Kidney (tissue), 14 donors: ENCODE results near the gene ST6GALNAC6. TPM values are rescaled to one million over a fixed set of nuclear protein-coding genes. Genes with fewer than 3 reads are reported as not detected.

Experiments
- DNase-seq, 5 donors: peaks; one replicate each; pipeline ENCODE4 v3.0.0-alpha.2; 2013 to 2020
- FAIRE-seq: peaks from 2 replicates; lab custom pipeline; 2012; peaks lifted over from hg19 to GRCh38; lab: Jason Lieb, UNC
- H3K27ac ChIP-seq, 2 donors: one replicate each; pipeline ENCODE4 v1.7.0; 2013; ENCODE audit warnings: low read depth in 2 of 2, low read length in 2 of 2, inconsistent platforms in 1 of 2
- H3K27me3 ChIP-seq: one replicate; pipeline ENCODE4 v1.7.1; 2013; ENCODE audit warnings: low read length, inconsistent platforms; ENCODE audit not compliant: control insufficient read depth, insufficient read depth
- H3K36me3 ChIP-seq, 3 donors: one replicate each; pipeline versions ENCODE4 v1.7.0 to v1.7.1; 2013; ENCODE audit warnings: low read length in 3 of 3, control low read depth in 1 of 3, inconsistent platforms in 1 of 3; ENCODE audit not compliant: insufficient read depth in 3 of 3, control insufficient read depth in 2 of 3
- H3K4me1 ChIP-seq, 3 donors: one replicate each; pipeline versions ENCODE4 v1.7.0 to v1.7.1; 2013; ENCODE audit warnings: low read length in 3 of 3, inconsistent platforms in 1 of 3, low read depth in 1 of 3; ENCODE audit not compliant: control insufficient read depth in 2 of 3, insufficient read depth in 2 of 3
- H3K4me3 ChIP-seq, 3 donors: one replicate each; pipeline versions ENCODE4 v1.7.0 to v1.8.1; 2013; ENCODE audit warnings: low read length in 3 of 3, control low read depth in 1 of 3, inconsistent platforms in 1 of 3
- H3K9ac ChIP-seq, 3 donors: one replicate each; pipeline versions ENCODE4 v1.7.0 to v1.7.1; 2013; ENCODE audit warnings: low read length in 3 of 3, control low read depth in 1 of 3, inconsistent platforms in 1 of 3
- H3K9me3 ChIP-seq, 3 donors: one replicate each; pipeline versions ENCODE4 v1.7.0 to v1.7.1; 2013; ENCODE audit warnings: low read length in 3 of 3, control low read depth in 1 of 3, inconsistent platforms in 1 of 3; ENCODE audit not compliant: control insufficient read depth in 2 of 3, insufficient read depth in 1 of 3
- CTCF ChIP-seq: IDR thresholded peaks from 3 replicates; pipeline ENCODE4 v1.5.1; 2012; ENCODE audit warnings: mild to moderate bottlenecking, moderate library complexity, borderline replicate concordance; ENCODE audit not compliant: insufficient read depth; ENCODE audit errors: extremely low read depth
- intact Hi-C: fragments of 100-400 bp; cut with DNase I; formaldehyde crosslinking; loops from one replicate; pipeline ENCODE4 v1.11.1; 2022
- polyA plus RNA-seq: library from polyadenylated mRNA; stranded (reverse); fragments of 350-450 nt; fragmentation: Illumina TruSeq; extraction: RNeasy Lipid Tissue Mini Kit (QIAGEN cat#74804); gene quantifications from one replicate; pipeline ENCODE4 v1.2.3, GENCODE V29; 2014; ENCODE audit warnings: low read depth, low replicate concordance; ENCODE audit not compliant: insufficient read depth
- total RNA-seq: library from RNA; stranded (reverse); fragmentation: NEBNext Ultra II Directional; extraction: Animal tissue kit (Norgen Biotek cat#: 25700); gene quantifications from one replicate; pipeline ENCODE4 v1.2.1, GENCODE V29; 2021
- donor health status: control.
- donor health status: control.
- donor health status: control.
- donor health status: control.
- donor health status: control.
- donor health status: DM: yes; HTN: yes; CAD: no.
- donor health status: Normal renal cell carcinoma (clear cell type).

Gene ST6GALNAC6
- total and polyA plus RNA-seq, 2 donors from 2014 or later, result 74.6 to 75.0 TPM

DNA sequence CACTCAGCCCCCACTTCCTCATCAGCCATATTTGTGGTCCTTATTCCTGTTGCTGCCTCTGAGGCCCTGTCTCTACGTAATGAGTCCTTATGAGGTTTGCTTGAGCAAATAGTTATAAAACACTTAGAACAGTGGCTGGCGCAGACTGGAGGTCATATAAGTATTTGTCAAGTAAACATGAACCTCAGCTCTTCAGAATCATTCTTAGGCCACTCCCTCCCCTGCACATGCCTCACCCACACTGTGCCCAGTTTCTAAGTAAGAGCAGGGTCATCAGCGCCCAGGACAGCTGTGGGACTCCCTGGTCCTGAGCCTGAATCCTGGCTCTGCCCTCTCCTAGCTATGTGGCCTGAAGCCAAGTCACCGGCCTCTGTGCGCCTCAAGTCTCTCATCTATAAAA lies 13.5 kb upstream of the ST6GALNAC6 start:
- intact Hi-C loops, result no loop called here
- Histone ChIP-seq H3K27ac (no peak overlapping the region), H3K36me3 (no peaks in the 10 kb centered on the region), H3K9me3 (no peaks in the 10 kb centered on the region), H3K27me3 (no peaks in the 10 kb centered on the region), H3K4me3 (no peak overlapping the region), H3K4me1 (peaks cover 0 to 16% (median 0%) of the 10 kb centered on the region in 3 donors), H3K9ac (no peak overlapping the region)
- FAIRE-seq (no peak), DNase-seq (peak in 1 of 5 donors; percentile 28)
- no peak for TF ChIP-seq CTCF

DNA sequence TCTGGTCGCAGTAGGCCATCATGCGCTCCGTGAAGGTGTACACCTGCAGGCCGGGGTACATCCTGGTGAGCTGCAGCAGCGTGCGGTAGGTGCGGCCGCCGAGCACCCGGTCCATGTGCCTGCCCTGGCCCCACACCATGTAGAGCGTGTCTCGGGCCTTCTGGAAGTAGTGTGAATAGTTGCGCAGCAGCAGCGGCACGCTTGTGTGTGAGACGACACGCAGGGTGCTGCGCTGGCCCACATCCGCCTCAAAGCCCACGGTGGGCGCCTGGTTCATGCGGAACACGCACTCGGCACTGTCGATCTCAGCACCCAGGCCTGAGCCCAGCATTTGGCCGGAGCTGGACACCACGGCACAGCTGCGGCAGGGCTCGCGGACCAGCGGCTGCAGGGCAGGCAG lies 12.9 kb upstream of the ST6GALNAC6 start:
- Histone ChIP-seq H3K27ac (no peak overlapping the region), H3K27me3 (no peaks in the 10 kb centered on the region), H3K4me3 (no peak overlapping the region), H3K4me1 (peaks cover 0 to 16% (median 0%) of the 10 kb centered on the region in 3 donors), H3K36me3 (no peaks in the 10 kb centered on the region), H3K9me3 (no peaks in the 10 kb centered on the region), H3K9ac (no peak overlapping the region)
- DNase-seq (peak in 2 of 5 donors; percentile 52 to 68), FAIRE-seq (no peak)
- no peak for TF ChIP-seq CTCF
- intact Hi-C loops, result no loop called here

DNA sequence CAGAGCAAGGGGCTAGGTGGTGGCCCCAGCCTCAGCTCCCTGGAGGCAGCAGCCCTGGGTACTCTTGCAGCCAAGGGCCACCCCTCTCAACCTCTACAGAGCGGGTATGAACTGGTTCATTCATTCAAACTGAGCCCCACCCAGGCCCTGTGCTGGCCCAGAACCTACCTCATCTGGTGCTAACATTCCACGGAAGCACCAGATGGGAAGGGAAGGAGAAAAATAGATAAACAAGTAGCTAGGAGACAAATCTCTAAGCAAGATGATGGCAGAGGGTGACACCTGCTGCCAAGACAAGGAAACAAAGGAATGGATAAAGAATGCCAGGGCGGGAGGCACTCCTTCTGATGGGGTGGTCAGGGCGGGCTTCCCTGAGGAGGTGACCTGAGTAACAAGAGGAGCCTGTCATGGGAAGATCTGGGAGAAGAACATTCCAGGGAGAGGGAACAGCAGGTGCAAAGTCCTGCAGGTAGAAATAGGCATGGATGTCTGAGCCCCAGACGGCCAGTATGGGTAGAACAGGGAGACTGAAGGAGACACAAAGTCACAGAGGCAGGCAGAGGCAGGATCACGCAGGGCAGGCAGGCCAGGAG lies 11.3 kb upstream of the ST6GALNAC6 start:
- TF ChIP-seq CTCF, result peak; percentile 18
- Histone ChIP-seq H3K27me3 (no peaks in the 10 kb centered on the region), H3K9ac (no peak overlapping the region), H3K4me1 (peaks cover 0 to 17% (median 14%) of the 10 kb centered on the region in 3 donors), H3K9me3 (no peaks in the 10 kb centered on the region), H3K27ac (no peak overlapping the region), H3K4me3 (no peak overlapping the region), H3K36me3 (no peaks in the 10 kb centered on the region)
- intact Hi-C loops, result no loop called here
- FAIRE-seq (no peak), DNase-seq (peak; percentile 62 to 83 (median 70))

DNA sequence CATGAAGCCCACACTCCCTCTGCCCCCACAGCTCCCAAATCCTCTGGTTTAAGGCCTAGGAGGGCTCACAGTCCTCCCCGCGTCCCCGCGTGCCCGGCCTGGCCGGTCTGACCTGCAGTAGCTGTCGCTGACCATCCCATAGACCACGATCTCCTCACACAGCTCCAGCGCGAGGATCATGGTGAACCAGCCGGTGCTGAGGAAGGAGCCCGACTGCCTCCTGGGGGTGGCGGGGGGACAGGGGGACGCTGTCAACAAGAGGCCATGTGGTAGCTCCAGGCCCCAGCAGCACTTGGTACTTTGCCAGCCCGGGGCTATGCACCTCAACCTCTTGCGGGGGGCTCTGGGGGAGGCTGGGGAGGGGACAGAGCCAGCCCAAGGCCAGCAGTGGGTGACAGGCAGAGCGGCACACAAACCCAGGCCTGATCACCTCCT lies 10.5 kb upstream of the ST6GALNAC6 start:
- no peak for TF ChIP-seq CTCF
- H3K4me3 ChIP-seq, result no peak overlapping the region
- no peak for FAIRE-seq
- no peak overlapping the region for H3K9ac ChIP-seq
- intact Hi-C loops, result no loop called here
- H3K27ac ChIP-seq, result no peak overlapping the region
- no peaks in the 10 kb centered on the region for H3K9me3 ChIP-seq
- H3K36me3 ChIP-seq, result no peaks in the 10 kb centered on the region
- DNase-seq, result peak in 2 of 5 donors; percentile 65 to 77
- H3K27me3 ChIP-seq, result no peaks in the 10 kb centered on the region
- H3K4me1 ChIP-seq, result peaks cover 3 to 16% (median 16%) of the 10 kb centered on the region in 3 donors
